ENCODE results near the gene LMBR1.
"Not testable (repeated sequence)": the region's sequence is repeated elsewhere in the genome, so short reads cannot be mapped to it uniquely, and the experiment has no call there.

Gene LMBR1

DNA sequence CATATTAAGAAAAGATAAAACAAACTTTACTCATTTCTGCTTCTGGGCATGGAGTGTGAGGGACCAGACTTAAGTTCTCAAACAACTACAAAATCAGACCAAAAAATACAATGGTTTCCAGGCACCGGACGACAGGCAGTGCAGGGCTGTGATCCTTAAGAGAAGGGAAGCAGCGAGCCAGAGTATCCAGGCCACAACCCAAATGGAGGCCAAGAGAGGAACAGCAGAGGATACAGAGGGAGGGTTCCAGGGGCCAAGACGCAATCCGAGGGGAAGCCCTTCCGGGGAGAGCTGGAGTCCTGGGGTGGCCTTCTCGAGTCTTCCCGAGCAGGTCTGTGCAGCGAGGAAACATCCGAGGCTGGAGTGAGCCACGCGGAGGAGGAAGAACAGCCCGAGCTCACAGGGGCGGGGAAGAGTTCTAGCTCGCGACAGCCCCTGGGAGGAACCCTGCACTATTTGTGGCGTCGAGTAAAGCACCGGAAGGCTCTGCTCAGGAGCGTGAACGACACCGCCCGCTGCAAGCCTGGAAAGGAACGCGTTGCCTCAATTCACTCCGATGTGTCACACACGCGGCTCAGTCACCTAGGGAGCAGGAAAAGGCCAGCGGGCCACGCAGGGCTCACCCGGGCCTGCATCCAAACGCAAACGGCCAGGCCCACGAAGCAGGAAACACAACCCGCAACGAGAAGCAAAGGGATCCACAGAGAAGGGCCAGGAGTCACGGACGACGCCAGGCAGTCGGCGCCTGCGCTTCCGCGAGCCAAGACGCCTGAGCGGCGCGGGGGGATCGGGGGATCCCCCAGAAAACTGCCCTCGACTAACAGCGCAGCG is 253.3 kb downstream of the LMBR1 start:
- H3K4me3 ChIP-seq: peak overlapping the region; percentile 83
- DNase-seq (ENCODE audit: low read depth, low spot score): no peak
- H3K9me3 ChIP-seq (ENCODE audit: low read depth, low read length): no peaks in the 10 kb centered on the region
- peak overlapping the region; percentile 65 for H3K9ac ChIP-seq (ENCODE audit: insufficient read length)
- TF ChIP-seq FOXP2 (optimal IDR thresholded peaks at IDR 0.05; ENCODE audit: control extremely low read depth, extremely low read length, insufficient read depth) (no peak), EZH2 (IDR thresholded peaks at IDR 0.05) (no peak), POLR2AphosphoS5 (IDR thresholded peaks at IDR 0.05; ENCODE audit: borderline replicate concordance, low read depth, low read length) (0 out of 2 replicates have a peak, but pooled peaks have one; percentile 19)
- H3K27ac ChIP-seq: peak overlapping the region; percentile 60
- H3K36me3 ChIP-seq (ENCODE audit: insufficient read depth, low read length): no peaks in the 10 kb centered on the region

DNA sequence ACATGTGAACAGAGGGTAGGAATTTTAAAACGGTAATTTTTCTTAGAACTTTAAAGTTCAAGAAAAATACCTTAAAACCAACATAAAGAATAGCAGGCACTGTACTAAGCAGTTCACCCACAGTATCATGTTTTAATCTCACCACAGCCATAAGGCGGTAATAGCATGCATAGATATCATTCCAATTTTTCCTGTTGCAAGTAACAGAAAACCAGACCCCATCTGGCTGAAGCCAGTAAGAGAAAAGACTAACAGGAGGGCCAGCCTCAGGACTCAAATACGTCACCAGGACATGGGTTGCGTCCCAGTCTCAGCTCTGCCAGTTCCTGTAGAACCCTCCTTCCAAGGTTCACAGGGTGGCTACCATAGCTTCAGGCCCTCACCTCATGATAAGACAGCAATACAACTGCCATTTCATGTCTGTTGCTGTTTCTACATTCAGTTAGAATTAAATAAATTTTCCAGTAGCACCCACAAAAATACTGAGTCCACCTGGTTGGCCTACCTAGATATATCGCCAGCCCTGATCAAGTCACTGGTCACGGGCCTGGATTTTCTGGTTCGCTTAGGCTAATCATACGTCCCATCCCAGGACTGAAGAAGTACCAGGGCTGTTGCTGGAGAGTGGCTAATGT is 254.4 kb downstream of the LMBR1 start:
- H3K9me3 ChIP-seq (ENCODE audit: low read depth, low read length): no peaks in the 10 kb centered on the region
- H3K4me3 ChIP-seq: no peak overlapping the region
- no peaks in the 10 kb centered on the region for H3K36me3 ChIP-seq (ENCODE audit: insufficient read depth, low read length)
- no peak overlapping the region for H3K9ac ChIP-seq (ENCODE audit: insufficient read length)
- no peak for DNase-seq (ENCODE audit: low read depth, low spot score)
- H3K27ac ChIP-seq: no peak overlapping the region
- TF ChIP-seq EZH2 (IDR thresholded peaks at IDR 0.05) (no peak), POLR2AphosphoS5 (IDR thresholded peaks at IDR 0.05; ENCODE audit: borderline replicate concordance, low read depth, low read length) (no peak), FOXP2 (optimal IDR thresholded peaks at IDR 0.05; ENCODE audit: control extremely low read depth, extremely low read length, insufficient read depth) (no peak)

DNA sequence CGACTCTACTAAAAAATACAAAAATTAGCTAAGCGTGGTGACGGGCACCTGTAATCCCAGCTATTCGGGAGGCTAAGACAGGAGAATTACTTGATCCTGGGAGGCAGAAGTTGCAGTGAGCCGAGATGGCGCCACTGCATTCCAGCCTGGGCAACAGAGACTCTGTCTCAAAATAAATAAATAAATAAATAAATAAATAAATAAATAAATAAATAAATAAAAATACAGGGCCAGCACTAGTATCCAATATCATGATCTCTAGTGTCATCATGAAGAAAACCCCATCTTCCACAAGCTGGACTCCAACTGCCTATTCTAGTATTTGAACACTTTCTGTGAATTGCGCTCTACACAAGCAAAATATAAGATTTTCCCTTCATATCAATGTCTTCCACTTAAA is 255.9 kb downstream of the LMBR1 start:
- H3K36me3 ChIP-seq (ENCODE audit: insufficient read depth, low read length); H3K27ac ChIP-seq; H3K4me3 ChIP-seq: not testable (repeated sequence)

DNA sequence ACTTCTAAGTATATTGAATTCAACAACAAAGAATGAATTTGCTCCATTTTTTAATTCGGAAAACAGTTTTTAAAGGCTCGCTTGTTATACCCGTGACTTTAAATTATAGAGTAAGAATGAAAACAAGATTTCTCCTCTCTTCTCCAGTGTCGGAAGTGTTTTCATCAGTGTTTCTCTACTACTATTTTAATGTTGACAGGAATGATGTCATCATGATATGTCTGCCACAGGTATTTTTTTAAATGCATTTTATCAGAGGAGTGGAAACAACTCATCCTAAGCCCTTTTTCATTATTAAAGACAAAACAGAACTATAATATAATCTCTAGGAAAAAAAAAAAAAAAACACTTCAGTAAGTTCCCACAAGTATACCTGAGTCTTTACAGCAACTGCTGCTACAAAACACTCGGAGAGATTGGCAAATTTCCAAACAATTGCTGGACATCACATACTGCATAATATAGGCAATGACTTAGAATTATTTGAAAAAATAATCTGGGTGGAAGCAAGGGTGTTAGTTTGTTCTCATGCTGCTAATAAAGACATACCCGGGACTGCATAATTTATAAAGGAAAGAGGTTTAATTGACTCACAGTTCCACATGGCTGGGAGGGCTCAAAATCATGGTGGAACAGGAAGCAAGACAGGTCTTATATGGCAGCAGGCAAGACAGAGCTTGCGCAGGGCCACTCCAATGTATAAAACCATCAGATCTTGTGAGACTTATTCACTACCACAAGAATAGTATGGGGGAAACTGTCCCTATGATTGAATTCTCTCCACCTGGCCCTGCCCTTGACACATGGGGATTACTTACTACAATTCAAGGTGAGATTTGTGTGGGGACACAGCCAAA is 257.2 kb downstream of the LMBR1 start:
- Histone ChIP-seq H3K4me3 (no peak overlapping the region), H3K27ac (no peak overlapping the region), H3K9ac (ENCODE audit: insufficient read length) (no peak overlapping the region), H3K36me3 (ENCODE audit: insufficient read depth, low read length) (no peaks in the 10 kb centered on the region), H3K9me3 (ENCODE audit: low read depth, low read length) (no peaks in the 10 kb centered on the region)
- DNase-seq (ENCODE audit: low read depth, low spot score): no peak
- TF ChIP-seq EZH2 (IDR thresholded peaks at IDR 0.05): no peak
- TF ChIP-seq POLR2AphosphoS5 (IDR thresholded peaks at IDR 0.05; ENCODE audit: borderline replicate concordance, low read depth, low read length): no peak

More for the DNA sequence above, 255.9 kb downstream of the LMBR1 start:
- not testable (repeated sequence) for DNase-seq (ENCODE audit: low read depth, low spot score); H3K9ac ChIP-seq (ENCODE audit: insufficient read length); H3K9me3 ChIP-seq (ENCODE audit: low read depth, low read length)

DNA sequence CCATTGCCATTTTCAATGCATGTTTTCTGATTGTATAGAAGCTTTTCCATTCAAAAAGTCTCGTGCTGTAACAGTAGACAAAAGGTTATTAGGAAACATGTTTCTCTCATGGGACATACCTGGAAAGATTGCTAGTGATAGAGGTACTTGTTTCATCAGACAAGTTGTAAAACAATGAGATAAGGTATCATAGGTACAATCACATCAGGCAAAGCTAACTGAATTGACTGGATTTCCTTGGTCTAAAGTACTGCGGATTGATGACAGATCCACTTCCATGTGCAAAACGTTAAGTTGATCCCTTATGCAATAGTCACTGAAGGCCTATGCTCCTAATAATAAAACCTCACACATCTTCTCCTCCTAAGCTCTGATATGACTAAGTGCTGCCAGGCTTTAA is 258.9 kb downstream of the LMBR1 start:
- Histone ChIP-seq H3K9ac (ENCODE audit: insufficient read length) (no peak overlapping the region), H3K9me3 (ENCODE audit: low read depth, low read length) (no peaks in the 10 kb centered on the region), H3K27ac (no peak overlapping the region), H3K4me3 (no peak overlapping the region), H3K36me3 (ENCODE audit: insufficient read depth, low read length) (no peaks in the 10 kb centered on the region)
- no peak for DNase-seq (ENCODE audit: low read depth, low spot score)
- TF ChIP-seq POLR2AphosphoS5 (IDR thresholded peaks at IDR 0.05; ENCODE audit: borderline replicate concordance, low read depth, low read length) (no peak), FOXP2 (optimal IDR thresholded peaks at IDR 0.05; ENCODE audit: control extremely low read depth, extremely low read length, insufficient read depth) (no peak), EZH2 (IDR thresholded peaks at IDR 0.05) (no peak)

DNA sequence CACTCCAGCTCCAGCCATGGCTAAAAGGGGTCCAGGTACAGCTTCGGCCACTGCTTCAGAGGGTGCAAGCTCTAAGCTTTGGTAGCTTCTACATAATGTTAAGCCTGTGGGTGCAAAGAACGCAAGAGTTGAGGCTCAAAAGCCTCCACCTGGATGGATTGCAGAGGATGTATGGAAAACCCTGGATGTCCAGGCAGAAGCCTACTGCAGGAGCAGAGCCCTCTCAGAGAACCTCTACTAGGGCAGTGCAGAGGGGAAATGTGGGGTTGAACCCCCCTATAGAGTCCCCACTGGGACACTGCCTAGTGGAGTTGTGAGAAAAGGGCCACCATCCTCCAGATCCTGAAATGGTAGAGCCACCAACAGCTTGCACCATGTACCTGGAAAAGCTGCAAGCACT is 263.1 kb downstream of the LMBR1 start:
- DNase-seq (ENCODE audit: low read depth, low spot score): no peak
- Histone ChIP-seq H3K4me3 (no peak overlapping the region), H3K9me3 (ENCODE audit: low read depth, low read length) (no peaks in the 10 kb centered on the region), H3K36me3 (ENCODE audit: insufficient read depth, low read length) (no peaks in the 10 kb centered on the region), H3K9ac (ENCODE audit: insufficient read length) (no peak overlapping the region), H3K27ac (no peak overlapping the region)
- TF ChIP-seq POLR2AphosphoS5 (IDR thresholded peaks at IDR 0.05; ENCODE audit: borderline replicate concordance, low read depth, low read length) (no peak), EZH2 (IDR thresholded peaks at IDR 0.05) (no peak), FOXP2 (optimal IDR thresholded peaks at IDR 0.05; ENCODE audit: control extremely low read depth, extremely low read length, insufficient read depth) (no peak)

DNA sequence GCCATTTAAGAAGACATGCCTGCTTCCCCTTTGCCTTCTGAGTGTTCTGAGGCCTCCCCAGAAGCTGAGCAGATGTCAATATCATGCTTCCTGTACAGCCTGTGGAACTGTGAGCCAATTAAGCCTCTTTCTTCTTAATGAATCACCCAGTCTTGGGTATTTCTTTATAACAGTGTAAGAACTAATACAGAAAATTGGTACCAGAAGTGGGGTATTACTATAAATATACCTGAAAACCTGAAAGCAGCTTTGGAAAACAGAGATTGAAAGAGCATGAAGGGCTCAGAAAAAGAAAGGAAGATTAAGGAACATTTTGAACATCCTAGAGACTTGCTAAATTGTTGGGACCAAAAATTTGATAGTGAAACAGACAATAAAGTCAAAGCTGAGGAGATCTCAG is 264.4 kb downstream of the LMBR1 start:
- Histone ChIP-seq H3K4me3 (no peak overlapping the region), H3K9me3 (ENCODE audit: low read depth, low read length) (no peaks in the 10 kb centered on the region), H3K27ac (no peak overlapping the region), H3K9ac (ENCODE audit: insufficient read length) (no peak overlapping the region), H3K36me3 (ENCODE audit: insufficient read depth, low read length) (no peaks in the 10 kb centered on the region)
- TF ChIP-seq EZH2 (IDR thresholded peaks at IDR 0.05): no peak
- no peak for TF ChIP-seq FOXP2 (optimal IDR thresholded peaks at IDR 0.05; ENCODE audit: control extremely low read depth, extremely low read length, insufficient read depth)
- TF ChIP-seq POLR2AphosphoS5 (IDR thresholded peaks at IDR 0.05; ENCODE audit: borderline replicate concordance, low read depth, low read length): no peak
- DNase-seq (ENCODE audit: low read depth, low spot score): no peak

Data from SK-N-MC (cell line).